ENCODE measurements around the gene KCNC2. TPM values are rescaled to one million over a fixed set of nuclear protein-coding genes. Genes with fewer than 3 reads are reported as not detected.

The KCNC2 gene
- total RNA-seq, 1 donor from 2014 or later, result not detected

- Mint-ChIP-seq H3K27me3 (ENCODE audit: low read depth) (peaks cover 13% of the 10 kb centered on the region), H3K36me3 (ENCODE audit: low read depth) (no peaks in the 10 kb centered on the region), H3K9me3 (ENCODE audit: low read depth) (no peaks in the 10 kb centered on the region), H3K27ac (ENCODE audit: unreplicated experiment) (no peak overlapping the region), H3K4me1 (ENCODE audit: low read depth) (no peaks in the 10 kb centered on the region), H3K4me3 (ENCODE audit: unreplicated experiment) (no peak overlapping the region)
- no peak for TF ChIP-seq CTCF (IDR thresholded peaks at IDR 0.05)
- DNase-seq (ENCODE audit: low spot score), result no peak
These were observed 80.4 kb downstream of the KCNC2 start for GRCh38 chr12:75129275-75129674.

DNA sequence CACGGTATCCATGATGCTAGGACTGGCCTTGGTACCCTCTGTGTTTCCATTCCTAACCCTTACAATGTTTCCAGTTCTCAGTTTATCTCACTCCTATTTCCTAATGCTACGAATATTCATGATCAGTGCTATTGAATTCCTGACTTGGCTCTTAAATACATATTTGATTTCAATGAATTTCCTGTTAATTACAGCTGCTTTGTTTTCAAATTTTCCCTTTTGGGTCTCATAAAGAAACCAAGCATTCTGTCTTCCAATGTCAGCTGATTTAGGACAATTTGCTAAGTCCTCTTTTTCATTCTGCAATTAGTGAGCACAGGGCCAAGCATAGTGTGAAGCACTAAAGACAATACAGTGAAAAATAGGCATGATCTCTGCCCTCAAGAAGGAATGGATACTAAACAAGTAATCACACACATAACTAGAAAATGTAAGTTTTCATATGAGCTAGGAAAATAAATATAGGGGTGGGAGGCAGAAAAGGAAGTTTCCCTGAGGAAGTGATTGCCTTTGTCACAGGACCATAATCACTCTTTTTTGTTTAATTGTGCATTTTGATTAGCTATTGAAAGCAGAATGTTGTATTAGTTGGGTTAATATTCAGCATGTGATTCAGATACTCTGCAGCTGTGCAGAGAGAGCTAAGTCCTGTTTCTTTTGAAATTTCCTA lies 88.5 kb downstream of the KCNC2 start:
- Mint-ChIP-seq H3K36me3 (ENCODE audit: low read depth) (no peaks in the 10 kb centered on the region), H3K4me1 (ENCODE audit: low read depth) (no peaks in the 10 kb centered on the region), H3K4me3 (ENCODE audit: unreplicated experiment) (no peak overlapping the region), H3K27ac (ENCODE audit: unreplicated experiment) (no peak overlapping the region), H3K27me3 (ENCODE audit: low read depth) (peaks cover 20% of the 10 kb centered on the region), H3K9me3 (ENCODE audit: low read depth) (no peaks in the 10 kb centered on the region)
- no peak for DNase-seq (ENCODE audit: low spot score)
- no peak for TF ChIP-seq CTCF (IDR thresholded peaks at IDR 0.05)

DNA sequence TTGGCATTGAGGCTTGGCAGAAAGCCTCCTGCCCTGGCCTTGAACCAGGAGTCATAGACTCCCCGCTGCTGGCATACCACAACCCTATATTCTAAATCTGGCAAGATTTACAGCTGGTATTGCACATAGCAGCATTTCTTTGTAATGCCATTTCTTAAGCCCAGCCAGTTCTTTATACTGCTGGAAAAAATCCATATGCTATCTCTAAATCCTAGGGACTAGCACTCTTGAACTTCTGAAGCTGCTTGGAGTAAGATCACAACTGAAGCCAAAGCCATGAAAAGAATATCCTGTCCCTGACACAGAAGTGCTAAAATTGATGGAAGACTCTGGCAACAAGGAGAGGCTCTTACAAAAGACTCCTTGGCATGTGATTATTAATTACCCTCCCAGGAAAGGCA lies 89.3 kb downstream of the KCNC2 start:
- Mint-ChIP-seq H3K4me1 (ENCODE audit: low read depth) (no peaks in the 10 kb centered on the region), H3K9me3 (ENCODE audit: low read depth) (no peaks in the 10 kb centered on the region), H3K36me3 (ENCODE audit: low read depth) (no peaks in the 10 kb centered on the region), H3K27me3 (ENCODE audit: low read depth) (peaks cover 20% of the 10 kb centered on the region), H3K27ac (ENCODE audit: unreplicated experiment) (no peak overlapping the region), H3K4me3 (ENCODE audit: unreplicated experiment) (no peak overlapping the region)
- no peak for DNase-seq (ENCODE audit: low spot score)
- no peak for TF ChIP-seq CTCF (IDR thresholded peaks at IDR 0.05)

- Mint-ChIP-seq H3K27me3 (ENCODE audit: low read depth) (peaks cover 16% of the 10 kb centered on the region), H3K9me3 (ENCODE audit: low read depth) (no peaks in the 10 kb centered on the region), H3K4me3 (ENCODE audit: unreplicated experiment) (no peak overlapping the region), H3K36me3 (ENCODE audit: low read depth) (no peaks in the 10 kb centered on the region), H3K27ac (ENCODE audit: unreplicated experiment) (no peak overlapping the region), H3K4me1 (ENCODE audit: low read depth) (no peaks in the 10 kb centered on the region)
- no peak for TF ChIP-seq CTCF (IDR thresholded peaks at IDR 0.05)
- no peak for DNase-seq (ENCODE audit: low spot score)
These were observed 92.9 kb downstream of the KCNC2 start for GRCh38 chr12:75116646-75117198.

GRCh38 chr12:75115748-75116147 lies 93.9 kb downstream of the KCNC2 start:
- no peak overlapping the region for H3K27ac Mint-ChIP-seq (ENCODE audit: unreplicated experiment)
- H3K4me1 Mint-ChIP-seq (ENCODE audit: low read depth), result no peaks in the 10 kb centered on the region
- no peaks in the 10 kb centered on the region for H3K36me3 Mint-ChIP-seq (ENCODE audit: low read depth)
- no peaks in the 10 kb centered on the region for H3K9me3 Mint-ChIP-seq (ENCODE audit: low read depth)
- no peak for TF ChIP-seq CTCF (IDR thresholded peaks at IDR 0.05)
- DNase-seq (ENCODE audit: low spot score), result no peak
- peaks cover 14% of the 10 kb centered on the region for H3K27me3 Mint-ChIP-seq (ENCODE audit: low read depth)
- H3K4me3 Mint-ChIP-seq (ENCODE audit: unreplicated experiment), result no peak overlapping the region
